Thoracic aorta (tissue), 2 donors: ENCODE data around the gene HMG20A. TPM values are rescaled to one million over a fixed set of nuclear protein-coding genes. Genes with fewer than 3 reads are reported as not detected.

Experiments
- ATAC-seq: fragments of 150-250 bp; one replicate; pipeline ENCODE4 v1.8.0; 2017; ENCODE audit warnings: low read depth; ENCODE audit not compliant: insufficient number of reproducible peaks, low FRiP score
- DNase-seq: peaks from one replicate; pipeline ENCODE4 v3.0.0-alpha.2; 2020; ENCODE audit warnings: low spot score
- H3K27ac ChIP-seq, 2 donors: fragments of 200-600 bp; sonication (generic); 1 replicate in 1 of 2; 2 replicates in 1 of 2; pipeline ENCODE4 v1.5.1; 2016; ENCODE audit warnings: mild to moderate bottlenecking in 2 of 2, moderate library complexity in 2 of 2
- H3K27me3 ChIP-seq: fragments of 200-600 bp; sonication (generic); replicated peaks from 2 replicates; pipeline ENCODE4 v1.6.0; 2016; ENCODE audit warnings: mild to moderate bottlenecking; ENCODE audit not compliant: insufficient read depth
- H3K36me3 ChIP-seq: fragments of 200-600 bp; sonication (generic); one replicate; pipeline ENCODE4 v1.5.1; 2016
- H3K4me1 ChIP-seq, 2 donors: fragments of 200-600 bp; sonication (generic); 1 replicate in 1 of 2; 2 replicates in 1 of 2; pipeline versions ENCODE4 v1.5.1 to v1.6.0; 2016; ENCODE audit warnings: low read depth in 2 of 2, mild to moderate bottlenecking in 1 of 2; ENCODE audit not compliant: control insufficient read depth in 1 of 2
- H3K4me3 ChIP-seq: fragments of 200-600 bp; sonication (generic); 2 replicates; pipeline ENCODE4 v1.5.1; 2016; ENCODE audit warnings: mild to moderate bottlenecking
- H3K9me3 ChIP-seq: fragments of 200-600 bp; sonication (generic); 2 replicates; pipeline ENCODE4 v1.5.1; 2016
- total RNA-seq, 2 donors: library from RNA; depleted of rRNA; stranded (reverse); fragments of >200 nt; gene quantifications; one replicate each; pipeline versions ENCODE4 v1.1.0 to v1.2.3, GENCODE V29; 2016
- TF ChIP-seq, protein P1 (sequence below): fragments of 200-600 bp; sonication (generic); IDR thresholded peaks from one replicate; pipeline ENCODE4 v1.5.1; 2019; ENCODE audit warnings: antibody characterized with exemption

The HMG20A gene
- total RNA-seq, 2 donors from 2014 or later = 25.7 to 47.3 TPM

DNA sequence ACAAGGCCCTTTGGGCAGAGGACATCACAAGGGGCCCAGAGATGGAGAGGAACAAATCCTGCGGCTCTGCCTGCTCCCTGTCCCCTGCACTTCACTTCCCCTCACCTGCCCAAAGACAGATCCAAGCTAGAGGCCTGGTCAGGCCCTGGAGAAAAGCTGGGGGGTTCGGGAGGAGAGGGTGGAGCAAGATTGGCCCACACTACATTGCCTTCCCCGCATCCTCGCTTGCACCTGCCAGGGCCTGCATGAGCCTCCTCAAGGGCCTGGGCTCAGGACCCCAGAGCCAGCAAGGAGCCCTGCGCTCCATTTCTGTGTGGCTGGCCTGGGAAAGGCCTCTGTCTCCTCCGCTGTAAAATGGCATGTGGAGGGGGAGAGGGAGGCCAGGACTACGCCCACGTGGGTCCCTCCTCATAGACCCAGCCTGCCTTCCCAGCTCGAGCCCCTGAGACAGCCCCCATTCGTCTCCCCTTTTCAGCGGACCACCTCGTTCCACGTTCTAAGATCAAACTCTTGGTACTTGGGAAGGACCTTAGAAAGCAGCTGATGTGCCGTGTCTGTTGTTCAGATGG, 106.0 kb downstream of the HMG20A start:
- Histone ChIP-seq H3K9me3 (no peaks in the 10 kb centered on the region), H3K36me3 (no peaks in the 10 kb centered on the region), H3K4me1 (no peaks in the 10 kb centered on the region), H3K4me3 (no peak overlapping the region), H3K27ac (no peak overlapping the region), H3K27me3 (no peaks in the 10 kb centered on the region)
- no peak for ATAC-seq
- TF ChIP-seq, protein P1, sequence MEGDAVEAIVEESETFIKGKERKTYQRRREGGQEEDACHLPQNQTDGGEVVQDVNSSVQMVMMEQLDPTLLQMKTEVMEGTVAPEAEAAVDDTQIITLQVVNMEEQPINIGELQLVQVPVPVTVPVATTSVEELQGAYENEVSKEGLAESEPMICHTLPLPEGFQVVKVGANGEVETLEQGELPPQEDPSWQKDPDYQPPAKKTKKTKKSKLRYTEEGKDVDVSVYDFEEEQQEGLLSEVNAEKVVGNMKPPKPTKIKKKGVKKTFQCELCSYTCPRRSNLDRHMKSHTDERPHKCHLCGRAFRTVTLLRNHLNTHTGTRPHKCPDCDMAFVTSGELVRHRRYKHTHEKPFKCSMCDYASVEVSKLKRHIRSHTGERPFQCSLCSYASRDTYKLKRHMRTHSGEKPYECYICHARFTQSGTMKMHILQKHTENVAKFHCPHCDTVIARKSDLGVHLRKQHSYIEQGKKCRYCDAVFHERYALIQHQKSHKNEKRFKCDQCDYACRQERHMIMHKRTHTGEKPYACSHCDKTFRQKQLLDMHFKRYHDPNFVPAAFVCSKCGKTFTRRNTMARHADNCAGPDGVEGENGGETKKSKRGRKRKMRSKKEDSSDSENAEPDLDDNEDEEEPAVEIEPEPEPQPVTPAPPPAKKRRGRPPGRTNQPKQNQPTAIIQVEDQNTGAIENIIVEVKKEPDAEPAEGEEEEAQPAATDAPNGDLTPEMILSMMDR = no peak
- DNase-seq = no peak

DNA sequence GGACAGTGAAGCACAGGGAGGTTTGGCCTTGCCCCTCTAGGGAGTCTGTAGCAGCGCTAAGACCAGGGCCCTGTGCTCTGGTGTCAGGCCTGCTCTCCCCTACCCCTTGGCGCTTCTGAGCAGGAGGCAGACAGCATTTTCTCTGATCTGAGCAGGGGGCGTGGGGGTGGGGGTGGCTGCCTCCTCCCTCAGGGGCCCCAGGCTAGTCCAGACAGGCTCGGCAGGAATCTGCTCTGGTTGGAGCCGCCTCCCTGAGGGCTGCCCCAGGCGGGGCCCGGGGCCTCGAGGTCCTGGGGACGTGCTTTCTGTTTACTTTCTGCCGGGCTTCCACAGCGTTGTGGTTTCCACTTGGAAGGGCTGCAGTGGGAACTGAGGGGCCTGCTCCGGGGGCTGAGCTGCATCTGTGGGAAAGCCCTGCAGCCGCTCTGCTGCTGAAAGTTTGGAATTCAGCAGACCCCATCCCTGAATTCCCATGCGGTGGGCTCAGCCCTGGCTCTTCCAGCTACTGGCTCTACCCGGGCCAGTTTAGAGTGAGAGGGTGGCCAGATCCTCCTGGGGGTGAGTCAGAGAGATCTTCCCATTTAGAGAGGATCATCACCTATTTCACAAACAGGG, 106.6 kb downstream of the HMG20A start:
- Histone ChIP-seq H3K4me1 (no peaks in the 10 kb centered on the region), H3K9me3 (no peaks in the 10 kb centered on the region), H3K36me3 (no peaks in the 10 kb centered on the region), H3K27ac (no peak overlapping the region), H3K27me3 (no peaks in the 10 kb centered on the region), H3K4me3 (no peak overlapping the region)
- ATAC-seq (no peak), DNase-seq (no peak)
- TF ChIP-seq, protein P1 = no peak

DNA sequence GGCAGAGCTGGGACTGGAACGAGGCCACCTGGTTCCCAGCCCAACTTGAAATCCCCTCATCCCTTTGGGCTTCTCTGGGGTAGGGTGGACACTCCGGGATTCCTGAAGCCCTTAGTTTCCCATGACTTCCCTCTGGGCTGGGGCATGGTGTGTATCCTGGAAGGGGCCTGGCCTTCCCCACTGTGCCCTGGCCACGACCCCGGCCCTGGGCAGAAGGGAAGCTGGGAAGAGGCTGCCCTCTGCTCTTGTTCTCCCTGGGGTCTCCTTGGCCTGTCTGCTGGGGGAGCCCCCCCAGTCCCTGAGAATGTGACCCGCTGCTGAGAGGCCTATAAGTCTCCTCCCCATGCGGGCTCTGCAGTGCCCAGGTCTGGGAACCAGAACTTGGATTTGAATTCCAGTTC, 107.1 kb downstream of the HMG20A start:
- H3K27ac ChIP-seq = no peak overlapping the region
- ATAC-seq (no peak), DNase-seq (no peak)
- H3K36me3 ChIP-seq = no peaks in the 10 kb centered on the region
- no peak overlapping the region for H3K4me3 ChIP-seq
- TF ChIP-seq, protein P1 = no peak
- no peaks in the 10 kb centered on the region for H3K27me3 ChIP-seq
- H3K9me3 ChIP-seq = no peaks in the 10 kb centered on the region
- no peaks in the 10 kb centered on the region for H3K4me1 ChIP-seq

DNA sequence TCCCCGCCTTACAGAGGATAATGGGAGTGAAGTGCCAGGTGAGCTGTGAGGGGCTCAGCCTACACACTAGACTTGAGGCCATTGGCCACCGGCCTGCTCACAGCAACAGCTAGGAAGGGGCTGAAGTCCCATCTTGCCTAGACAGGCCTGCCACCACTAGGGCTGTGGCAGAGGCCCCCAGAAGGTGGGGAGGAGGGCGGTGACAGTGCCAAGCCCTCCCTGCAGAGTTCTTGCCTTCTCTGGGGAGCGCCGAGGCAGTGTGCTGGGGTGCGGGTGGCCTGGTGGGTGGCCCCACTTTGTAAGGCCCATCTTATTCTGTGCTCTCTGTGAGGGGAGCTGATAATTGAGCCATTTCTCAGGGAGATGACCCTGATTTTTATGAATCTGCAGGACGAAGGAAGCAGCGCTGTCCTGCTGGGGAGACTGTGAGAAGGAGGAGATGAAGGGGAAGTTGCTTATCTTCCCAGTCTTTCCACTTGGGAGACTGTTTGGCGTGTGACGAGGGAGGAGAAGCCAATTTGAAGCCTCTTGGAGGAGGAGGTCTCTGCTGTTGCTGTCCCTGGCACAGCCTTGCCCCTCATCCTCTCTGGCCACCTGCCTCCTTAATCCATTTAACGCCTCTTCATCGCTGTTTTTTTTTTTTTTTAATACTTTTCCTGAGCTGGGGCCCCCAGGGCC, 107.7 kb downstream of the HMG20A start:
- Histone ChIP-seq H3K36me3 (no peaks in the 10 kb centered on the region), H3K9me3 (no peaks in the 10 kb centered on the region), H3K27ac (no peak overlapping the region), H3K4me1 (no peaks in the 10 kb centered on the region), H3K27me3 (no peaks in the 10 kb centered on the region), H3K4me3 (no peak overlapping the region)
- TF ChIP-seq, protein P1 = no peak
- ATAC-seq = no peak
- no peak for DNase-seq

DNA sequence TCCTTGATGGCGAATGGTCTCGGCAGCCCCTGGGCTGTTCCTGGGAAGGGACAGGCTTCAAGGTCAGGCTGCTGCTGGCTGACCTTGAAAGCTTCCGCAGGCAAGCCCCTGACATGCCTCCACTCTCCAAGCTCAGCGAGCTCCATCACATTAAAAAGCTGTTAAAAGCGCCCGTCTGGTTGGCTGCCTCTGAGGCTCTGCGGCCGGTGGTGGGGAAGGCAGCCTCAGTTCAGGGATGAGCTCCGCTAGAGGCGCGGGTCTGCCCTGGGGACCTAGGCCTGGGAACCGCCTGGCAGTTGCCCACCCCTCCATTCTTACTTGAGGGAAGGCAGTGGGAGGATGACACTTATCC, 108.3 kb downstream of the HMG20A start:
- Histone ChIP-seq H3K27ac (no peak overlapping the region), H3K4me1 (no peaks in the 10 kb centered on the region), H3K9me3 (no peaks in the 10 kb centered on the region), H3K27me3 (no peaks in the 10 kb centered on the region), H3K4me3 (no peak overlapping the region), H3K36me3 (no peaks in the 10 kb centered on the region)
- DNase-seq (no peak), ATAC-seq (no peak)
- TF ChIP-seq, protein P1 = no peak
